Vagina (tissue), 2 donors: ENCODE measurements around the gene MTMR12. TPM values are rescaled to one million over a fixed set of nuclear protein-coding genes. Genes with fewer than 3 reads are reported as not detected.

Experiments used
- DNase-seq, 2 donors: peaks; one replicate each; pipeline ENCODE4 v3.0.0-alpha.2; 2017; ENCODE audit errors: extremely low spot score in 2 of 2
- H3K27ac ChIP-seq: fragments of 200-600 bp; sonication (generic); one replicate; pipeline ENCODE4 v1.5.1; 2019
- H3K27me3 ChIP-seq: fragments of 200-600 bp; sonication (generic); one replicate; pipeline ENCODE4 v1.5.1; 2019
- H3K36me3 ChIP-seq, 2 donors: fragments of 200-600 bp; sonication (generic); one replicate each; pipeline ENCODE4 v1.5.1; 2017 to 2019
- H3K4me1 ChIP-seq: fragments of 200-600 bp; sonication (generic); one replicate; pipeline ENCODE4 v1.5.1; 2019
- H3K4me3 ChIP-seq, 2 donors: fragments of 200-600 bp; sonication (generic); 1 replicate in 1 of 2; 2 replicates in 1 of 2; pipeline ENCODE4 v1.5.1; 2016 to 2019
- H3K9me3 ChIP-seq: fragments of 200-600 bp; sonication (generic); one replicate; pipeline ENCODE4 v1.5.1; 2019
- CTCF ChIP-seq, 3 experiments: fragments of 450-650 bp in 2 of 3; fragments of 200-600 bp in 1 of 3; sonication (generic) in 1 of 3; IDR thresholded peaks; one replicate each; pipeline ENCODE4 v1.5.1; 2017 to 2019; ENCODE audit warnings: antibody characterized with exemption in 3 of 3, mild to moderate bottlenecking in 2 of 3, moderate library complexity in 2 of 3
- POLR2A ChIP-seq, 2 donors: fragments of 450-650 bp; IDR thresholded peaks; one replicate each; pipeline ENCODE4 v1.6.1; 2017; ENCODE audit warnings: antibody characterized with exemption in 2 of 2, mild to moderate bottlenecking in 2 of 2, moderate library complexity in 2 of 2
- POLR2AphosphoS5 ChIP-seq, 2 donors: sonication (generic); formaldehyde crosslinking; IDR thresholded peaks; one replicate each; pipeline ENCODE4 v1.9.0; 2017; ENCODE audit warnings: antibody characterized with exemption in 2 of 2, mild to moderate bottlenecking in 2 of 2, low read depth in 1 of 2; ENCODE audit not compliant: insufficient read depth in 1 of 2
- intact Hi-C: fragments of 100-400 bp; cut with DNase I; formaldehyde crosslinking; loops from one replicate; pipeline ENCODE4 v1.15.1; 2023
- total RNA-seq: library from RNA; depleted of rRNA; stranded (reverse); fragments of >200 nt; gene quantifications from one replicate; pipeline ENCODE4 v1.2.3, GENCODE V29; 2016

MTMR12 gene
- total RNA-seq, 1 donor from 2014 or later: 23.8 TPM

GRCh38 chr5:32311404-32312196 is 1.1 kb downstream of the MTMR12 start:
- no peak for TF ChIP-seq POLR2A (IDR thresholded peaks at IDR 0.05)
- no peak for TF ChIP-seq CTCF (IDR thresholded peaks at IDR 0.05)
- no peak for TF ChIP-seq POLR2AphosphoS5 (IDR thresholded peaks at IDR 0.05; ENCODE audit: insufficient read depth in 1 of 2, low read depth in 1 of 2)

GRCh38 chr5:32309761-32310160 is 3.0 kb downstream of the MTMR12 start:
- Histone ChIP-seq H3K27ac (no peak overlapping the region), H3K4me3 (no peak overlapping the region), H3K4me1 (peaks cover 59% of the 10 kb centered on the region), H3K27me3 (no peaks in the 10 kb centered on the region), H3K9me3 (no peaks in the 10 kb centered on the region), H3K36me3 (no peaks in the 10 kb centered on the region)
- DNase-seq: no peak
- intact Hi-C loops: no loop called here
- TF ChIP-seq POLR2AphosphoS5 (IDR thresholded peaks at IDR 0.05; ENCODE audit: insufficient read depth in 1 of 2, low read depth in 1 of 2): no peak
- TF ChIP-seq CTCF (IDR thresholded peaks at IDR 0.05): no peak
- TF ChIP-seq POLR2A (IDR thresholded peaks at IDR 0.05): no peak

More at GRCh38 chr5:32311404-32312196, 1.1 kb downstream of the MTMR12 start:
- intact Hi-C loops: no loop called here
- DNase-seq: no peak
- H3K27me3 ChIP-seq: no peaks in the 10 kb centered on the region
- peak overlapping the region; percentile 95 for H3K27ac ChIP-seq
- no peaks in the 10 kb centered on the region for H3K9me3 ChIP-seq
- H3K36me3 ChIP-seq: no peaks in the 10 kb centered on the region
- H3K4me3 ChIP-seq: peak overlapping the region; percentile 89 to 98
- H3K4me1 ChIP-seq: peaks cover 56% of the 10 kb centered on the region

GRCh38 chr5:32308946-32309345 is 3.8 kb downstream of the MTMR12 start:
- TF ChIP-seq POLR2A (IDR thresholded peaks at IDR 0.05) (no peak), POLR2AphosphoS5 (IDR thresholded peaks at IDR 0.05; ENCODE audit: insufficient read depth in 1 of 2, low read depth in 1 of 2) (peak in 1 of 2 donors; percentile 72)
- no peak overlapping the region for H3K4me3 ChIP-seq
- H3K36me3 ChIP-seq: no peaks in the 10 kb centered on the region
- no peaks in the 10 kb centered on the region for H3K27me3 ChIP-seq
- intact Hi-C loops: no loop called here
- H3K27ac ChIP-seq: no peak overlapping the region
- no peak for DNase-seq
- H3K9me3 ChIP-seq: no peaks in the 10 kb centered on the region
- peaks cover 59% of the 10 kb centered on the region for H3K4me1 ChIP-seq

GRCh38 chr5:32307769-32308194 is 5.0 kb downstream of the MTMR12 start:
- no peaks in the 10 kb centered on the region for H3K27me3 ChIP-seq
- H3K36me3 ChIP-seq: no peaks in the 10 kb centered on the region
- intact Hi-C loops: no loop called here
- no peak overlapping the region for H3K27ac ChIP-seq
- no peak for DNase-seq
- H3K9me3 ChIP-seq: no peaks in the 10 kb centered on the region
- peaks cover 62% of the 10 kb centered on the region for H3K4me1 ChIP-seq
- H3K4me3 ChIP-seq: no peak overlapping the region
- TF ChIP-seq POLR2A (IDR thresholded peaks at IDR 0.05): no peak
- no peak for TF ChIP-seq POLR2AphosphoS5 (IDR thresholded peaks at IDR 0.05; ENCODE audit: insufficient read depth in 1 of 2, low read depth in 1 of 2)
- no peak for TF ChIP-seq CTCF (IDR thresholded peaks at IDR 0.05)

GRCh38 chr5:32304622-32305021 is 8.1 kb downstream of the MTMR12 start:
- H3K4me3 ChIP-seq: no peak overlapping the region
- intact Hi-C loops: no loop called here
- H3K36me3 ChIP-seq: no peaks in the 10 kb centered on the region

More at GRCh38 chr5:32304622-32305021, 8.1 kb downstream of the MTMR12 start:
- Histone ChIP-seq H3K27ac (no peak overlapping the region), H3K4me1 (peaks cover 52% of the 10 kb centered on the region), H3K27me3 (no peaks in the 10 kb centered on the region), H3K9me3 (no peaks in the 10 kb centered on the region)
- no peak for TF ChIP-seq CTCF (IDR thresholded peaks at IDR 0.05)
- no peak for TF ChIP-seq POLR2A (IDR thresholded peaks at IDR 0.05)
- TF ChIP-seq POLR2AphosphoS5 (IDR thresholded peaks at IDR 0.05; ENCODE audit: insufficient read depth in 1 of 2, low read depth in 1 of 2): no peak
- no peak for DNase-seq
